Stimulated activated CD4-positive, alpha-beta T cell treated with anti-CD3 and anti-CD28 coated beads, TNF-alpha, amount 100 ng/mL, for 48 hours (primary cell): ENCODE results near the gene GSTT4.
"Not testable (repeated sequence)": the region's sequence is repeated elsewhere in the genome, so short reads cannot be mapped to it uniquely, and the experiment has no call there.

ENCODE experiments used
- DNase-seq, 3 donors: peaks; one replicate each; pipeline ENCODE4 v3.0.0-alpha.2; 2020; ENCODE audit warnings: low read depth in 3 of 3

Gene GSTT4

GRCh38 chr22:23952794-23953405 lies 52.4 kb downstream of the GSTT4 start:
- not testable (repeated sequence) for DNase-seq

GRCh38 chr22:23951383-23951782 lies 53.9 kb downstream of the GSTT4 start:
- DNase-seq, result not testable (repeated sequence)

GRCh38 chr22:23949764-23950163 lies 55.5 kb downstream of the GSTT4 start:
- DNase-seq, result not testable (repeated sequence)
